ENCODE measurements around the gene MAP3K4.

The MAP3K4 gene

GRCh38 chr6:161009991-161010390 is 18.4 kb downstream of the MAP3K4 start:
- no peak for DNase-seq

DNA sequence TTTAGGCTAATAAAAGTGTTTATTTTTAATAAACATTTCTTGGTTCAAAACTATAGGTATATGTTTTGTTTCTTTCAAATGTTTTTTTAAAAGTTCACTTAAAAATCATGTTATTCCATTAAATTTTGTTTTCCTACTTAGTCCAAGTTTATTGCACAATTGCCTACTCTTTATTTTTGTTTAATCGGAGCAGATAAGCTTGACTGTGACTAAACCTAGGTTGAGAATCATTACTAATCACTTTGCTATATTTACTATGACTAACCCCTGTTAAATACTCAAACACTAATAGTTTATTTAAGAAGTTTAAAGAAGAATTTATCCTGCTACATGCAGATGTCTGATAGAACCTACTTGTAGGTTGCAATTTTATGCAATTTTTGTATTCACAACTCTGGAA is 18.8 kb downstream of the MAP3K4 start:
- DNase-seq = no peak

- DNase-seq = no peak
Observed at GRCh38 chr6:161011492-161012480, 20.2 kb downstream of the MAP3K4 start.

GRCh38 chr6:161013695-161014094 is 22.1 kb downstream of the MAP3K4 start:
- no peak for DNase-seq

DNA sequence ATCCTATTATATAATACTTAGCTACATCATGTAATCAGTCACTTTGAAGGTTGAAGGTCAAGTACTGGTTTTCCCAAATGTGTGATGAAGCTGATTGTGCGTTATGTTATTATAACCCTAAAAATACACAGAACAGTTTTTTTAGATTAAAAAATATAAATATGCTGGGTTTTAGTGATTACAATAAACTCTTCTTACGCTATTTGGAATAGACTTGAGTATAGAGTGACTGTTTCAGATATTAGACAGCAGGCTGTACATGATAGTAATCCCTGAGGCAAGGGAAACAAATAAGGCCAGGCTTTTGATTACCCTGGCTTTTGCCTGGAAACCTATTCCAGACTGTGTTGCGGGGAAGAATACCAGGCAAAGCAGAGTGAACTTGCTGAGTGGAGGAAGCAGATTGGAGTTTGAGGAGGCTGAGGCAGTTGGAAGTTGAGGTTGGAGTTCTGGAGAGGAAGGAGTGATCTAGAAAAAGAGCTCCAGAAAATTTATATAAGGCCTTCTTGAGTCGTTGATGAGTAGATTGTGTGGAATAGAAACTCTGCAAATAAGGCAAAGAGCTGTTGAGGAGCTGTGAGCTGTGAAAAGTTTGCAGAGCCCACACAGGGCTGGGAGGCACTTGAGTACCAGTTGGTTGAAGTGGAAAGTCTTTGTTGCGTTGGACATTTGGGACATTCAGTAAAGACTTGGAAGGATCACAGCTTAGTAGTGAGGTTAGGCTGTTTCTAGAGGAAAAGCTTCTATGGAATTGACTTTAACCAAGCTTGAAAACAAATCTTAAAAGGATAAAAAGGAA is 26.4 kb downstream of the MAP3K4 start:
- no peak for DNase-seq

- no peak for DNase-seq
Observed at GRCh38 chr6:161019324-161019839, 27.8 kb downstream of the MAP3K4 start.

DNA sequence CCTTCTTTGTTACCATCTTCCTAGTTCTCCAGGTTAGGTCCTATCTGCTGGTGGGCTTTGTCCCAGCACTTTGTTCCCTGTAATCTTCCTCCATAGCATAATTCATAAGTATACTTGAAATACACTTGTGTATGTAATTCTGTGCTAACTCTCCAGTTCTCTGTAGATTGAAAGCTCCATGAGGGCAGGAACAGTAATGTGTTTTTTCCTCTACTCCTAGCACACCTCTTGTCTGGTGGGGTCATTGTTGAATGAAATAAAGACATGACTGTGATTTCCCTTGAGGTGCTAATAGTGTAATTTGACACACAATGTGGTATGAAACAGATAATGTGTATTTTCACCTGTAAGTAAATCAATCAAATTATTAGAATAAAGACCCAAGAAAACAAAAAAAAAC is 30.0 kb downstream of the MAP3K4 start:
- DNase-seq = no peak

DNA sequence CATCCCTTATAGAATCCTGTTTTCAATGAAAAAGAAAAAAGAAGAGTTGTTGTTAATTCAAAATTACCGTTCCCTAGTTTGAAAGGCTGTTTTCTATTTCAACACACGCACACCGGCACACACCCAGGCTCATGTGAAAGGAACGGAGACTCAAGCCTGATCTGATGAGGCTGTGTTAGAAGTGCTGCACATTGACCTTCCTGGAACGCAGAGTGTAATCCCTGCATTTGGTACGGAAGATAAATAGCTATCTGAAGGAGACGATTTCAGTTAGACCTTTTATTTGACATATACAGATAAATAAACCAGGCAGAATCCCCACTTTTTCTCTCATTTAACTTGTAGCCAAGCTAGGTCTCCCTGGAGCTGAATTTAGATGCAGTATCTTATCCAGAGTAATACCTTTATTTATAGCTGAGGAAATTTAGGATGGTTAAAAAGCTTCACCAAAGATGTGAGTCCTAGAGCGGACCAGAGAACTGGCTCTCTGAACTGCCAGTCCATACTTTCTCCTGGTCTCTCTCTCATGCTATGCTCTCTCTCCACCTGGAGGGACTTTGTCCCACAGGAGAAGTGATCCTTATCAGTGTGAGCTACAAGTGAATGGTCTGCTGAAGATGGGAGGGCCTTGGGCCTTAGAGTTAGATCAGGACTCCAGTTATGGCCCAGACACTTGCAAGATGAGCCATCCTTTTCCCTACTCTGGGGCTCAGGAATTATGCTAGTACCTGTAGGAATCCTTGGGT is 30.6 kb downstream of the MAP3K4 start:
- no peak for DNase-seq

GRCh38 chr6:161023316-161023715 is 31.7 kb downstream of the MAP3K4 start:
- DNase-seq = no peak

GRCh38 chr6:161024364-161024920 is 32.9 kb downstream of the MAP3K4 start:
- DNase-seq = no peak

DNA sequence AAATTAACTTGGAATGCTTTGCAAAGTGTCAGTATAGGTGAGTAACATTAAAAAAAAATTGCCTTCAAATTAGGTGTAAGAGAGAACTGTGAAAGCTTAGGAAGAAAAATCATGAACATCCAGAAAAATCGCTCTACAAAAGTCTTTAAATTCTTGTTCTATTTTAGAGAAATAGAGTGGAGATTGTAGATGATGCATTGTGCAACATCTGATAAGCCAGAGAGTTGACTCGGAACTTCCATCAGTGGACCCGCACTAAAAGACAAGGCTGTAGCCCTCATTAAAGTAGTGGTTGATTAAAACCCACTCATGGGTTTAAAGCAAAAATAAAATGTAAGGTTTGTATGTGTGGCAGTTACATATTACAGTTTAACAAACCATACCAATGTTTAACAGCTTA is 35.8 kb downstream of the MAP3K4 start:
- no peak for DNase-seq

DNA sequence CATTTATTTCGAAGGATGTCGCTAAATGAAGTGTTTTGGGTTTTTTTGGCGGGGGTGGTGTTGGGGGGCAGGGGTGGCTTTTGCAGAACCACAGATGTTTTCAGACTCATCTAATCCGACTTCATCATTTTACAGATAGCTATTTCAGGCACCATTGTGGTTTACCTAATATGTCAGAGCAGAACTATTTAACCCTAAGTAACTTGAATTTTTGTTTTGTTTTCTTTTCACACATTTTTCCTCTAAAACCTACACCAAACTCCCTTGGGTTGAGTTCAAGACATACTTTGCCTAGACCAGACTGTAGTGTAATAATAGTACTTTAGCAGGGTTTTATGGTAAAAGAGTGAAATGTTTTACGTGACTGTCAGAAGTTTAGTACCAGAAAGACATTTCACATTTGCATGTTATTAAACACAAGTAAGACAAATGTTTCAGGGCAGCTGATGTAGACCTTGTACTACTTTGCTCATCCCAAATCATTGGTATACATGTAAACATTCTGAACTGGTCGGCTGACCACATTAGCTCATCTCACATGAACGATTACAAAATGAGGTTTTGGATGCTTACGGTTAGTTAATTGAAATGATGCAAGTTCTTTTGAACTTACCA is 37.7 kb downstream of the MAP3K4 start:
- DNase-seq = peak in 1 of 2 experiments; percentile 3

DNA sequence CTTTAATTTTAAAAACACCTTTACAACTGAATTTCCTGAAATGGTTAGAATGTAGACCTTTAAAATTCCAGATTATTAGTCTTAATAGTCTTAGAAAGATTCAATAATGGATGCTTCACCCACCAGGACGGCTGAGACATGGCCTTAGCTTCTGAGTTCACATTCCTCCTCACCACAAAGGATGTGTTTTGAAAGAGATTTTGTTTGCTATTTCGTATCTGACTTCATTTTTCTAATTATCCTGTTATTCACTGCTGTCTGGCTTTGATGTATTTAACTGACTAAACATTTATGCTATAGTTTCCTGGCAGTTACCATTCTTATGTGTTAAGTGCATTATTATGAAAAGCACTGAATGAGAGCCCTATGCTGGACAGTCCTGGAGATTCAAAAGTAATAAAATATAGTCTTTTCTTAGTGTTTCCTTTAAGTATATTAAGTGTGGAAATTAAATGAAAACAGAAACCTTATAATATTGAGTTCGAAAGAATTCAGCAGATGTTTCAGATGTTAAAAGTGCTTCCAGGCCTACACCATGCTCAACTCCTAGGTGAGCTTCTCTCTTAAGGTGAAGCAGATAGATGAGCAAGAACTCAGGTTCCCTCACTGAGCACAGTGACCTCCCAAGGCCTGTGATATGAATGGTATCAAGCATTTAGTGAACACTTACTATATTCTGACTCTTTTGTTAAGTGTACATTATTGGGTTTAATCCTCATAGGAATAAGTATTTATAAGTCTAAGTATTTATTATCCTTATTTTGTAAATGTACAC is 40.3 kb downstream of the MAP3K4 start:
- DNase-seq = no peak

- no peak for DNase-seq
Observed at GRCh38 chr6:161033667-161034066, 42.1 kb downstream of the MAP3K4 start.

DNA sequence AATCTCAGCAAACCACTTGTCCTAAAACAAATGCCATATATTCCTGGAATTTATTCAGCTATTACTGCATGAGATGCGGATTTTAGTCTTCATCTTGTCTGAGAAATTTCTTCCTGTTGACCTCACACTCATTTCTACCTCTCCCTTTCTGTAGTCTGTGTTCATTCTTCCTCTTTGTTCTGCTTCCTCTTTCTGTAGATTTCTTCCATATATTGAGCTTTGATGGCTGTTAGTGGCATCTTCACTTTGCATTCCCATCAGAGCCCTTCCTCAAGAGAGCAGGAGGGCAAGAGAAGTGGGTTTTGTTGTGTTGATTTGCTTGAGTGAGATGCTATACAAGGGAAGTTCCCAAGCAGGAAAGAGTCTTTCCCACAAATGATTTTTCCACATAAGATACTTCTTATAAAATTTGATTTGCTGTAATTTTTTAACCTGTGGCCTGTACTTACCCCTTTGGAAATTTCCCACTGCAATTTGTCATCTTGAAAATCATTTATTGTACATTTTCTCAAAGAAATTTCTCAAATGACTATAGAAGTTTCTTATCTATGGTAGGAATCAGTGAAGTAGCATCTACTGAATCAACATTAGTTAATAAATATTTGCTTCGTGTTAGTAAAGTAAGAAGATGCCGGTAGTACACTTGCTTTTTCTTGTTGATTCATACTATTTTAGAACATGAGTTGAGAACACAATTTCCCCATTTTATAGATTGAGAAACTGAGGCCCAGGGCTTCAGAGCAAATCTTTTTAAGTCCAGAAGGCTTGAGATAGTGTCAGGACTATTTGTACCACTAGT is 43.8 kb downstream of the MAP3K4 start:
- peak; percentile 24 to 68 for DNase-seq

- no peak for DNase-seq
Observed at GRCh38 chr6:161035981-161036263, 44.4 kb downstream of the MAP3K4 start.

DNA sequence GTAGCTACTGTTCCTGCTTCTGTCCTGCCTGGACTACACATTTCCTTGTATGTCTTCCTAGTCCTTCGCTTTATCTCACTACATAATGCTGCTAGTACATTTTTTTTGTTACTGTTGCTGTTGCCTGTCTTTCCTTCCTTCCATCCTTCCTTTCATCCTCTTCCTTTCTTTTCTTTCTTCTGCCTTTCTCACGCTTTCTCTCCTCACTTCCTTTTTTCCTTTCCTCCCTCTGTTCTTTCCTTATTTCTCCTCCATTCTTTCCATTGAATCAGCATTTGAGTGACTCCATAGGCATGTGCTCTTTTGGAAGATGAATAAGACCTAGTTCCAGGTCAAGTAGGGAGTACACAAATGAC is 46.3 kb downstream of the MAP3K4 start:
- DNase-seq = no peak

DNA sequence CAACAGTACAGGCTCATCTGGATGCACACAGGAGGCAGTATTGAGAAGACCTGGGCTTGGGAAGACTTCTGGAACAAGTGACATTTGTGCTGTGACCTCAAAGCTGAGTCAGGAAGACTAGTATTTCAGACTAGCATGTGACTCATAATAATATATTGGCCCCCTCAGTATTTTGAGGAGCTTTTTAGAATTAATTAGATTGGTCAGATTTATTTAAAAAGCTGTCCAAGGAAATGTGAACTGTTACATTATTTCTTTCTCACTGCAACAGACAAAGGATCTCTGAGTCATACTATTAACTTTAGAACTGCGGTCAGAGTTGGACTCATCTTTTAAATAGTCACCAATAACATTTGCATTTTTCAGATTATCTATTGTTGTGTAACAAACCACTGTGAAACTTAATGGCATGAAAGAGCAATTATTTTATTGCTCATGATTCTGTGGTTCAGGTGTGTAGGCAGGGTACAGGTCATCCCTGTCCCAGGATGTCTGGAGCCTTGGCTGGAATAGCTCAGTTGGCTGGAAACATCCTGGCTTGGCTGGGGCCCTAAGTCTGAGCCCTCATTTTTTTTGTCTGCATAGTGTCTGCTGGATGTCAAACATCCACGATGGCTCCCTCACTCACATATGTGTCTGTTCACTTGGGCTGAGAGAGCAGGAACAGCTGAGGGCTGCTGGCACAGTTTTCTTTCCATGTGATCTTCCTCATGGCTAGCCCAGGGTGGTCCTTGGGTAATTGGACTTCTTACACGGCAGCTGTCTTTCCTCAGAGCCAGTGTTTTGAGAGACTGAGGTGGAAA is 46.9 kb downstream of the MAP3K4 start:
- no peak for DNase-seq

DNA sequence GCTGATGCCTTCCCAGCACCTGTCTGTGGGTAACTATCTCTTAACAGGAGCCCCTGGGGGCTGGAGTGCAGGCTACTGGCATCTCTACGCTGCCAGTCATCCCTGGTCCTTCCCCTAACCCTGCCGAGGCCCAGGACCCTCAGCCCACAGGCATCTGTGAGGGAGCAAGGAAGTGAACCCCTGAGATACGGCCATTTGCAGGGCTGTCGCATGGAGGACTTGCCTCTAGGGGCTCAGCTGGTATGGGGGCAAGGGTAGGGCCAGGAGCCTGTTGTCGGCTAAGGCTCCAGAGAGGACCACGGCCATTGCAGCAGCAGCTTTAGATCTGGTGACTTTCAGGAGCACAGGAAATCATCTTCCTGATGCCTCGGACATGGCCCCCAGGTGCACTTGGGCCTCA is 49.7 kb downstream of the MAP3K4 start:
- DNase-seq = no peak

GRCh38 chr6:161044335-161044734 is 52.8 kb downstream of the MAP3K4 start:
- no peak for DNase-seq
